OCI-LY7 (cell line): ENCODE data around the gene CCNK. TPM values are rescaled to one million over a fixed set of nuclear protein-coding genes. Genes with fewer than 3 reads are reported as not detected.

ENCODE experiments used
- BruUV-seq: library from RNA; stranded (reverse); fragments of 400-500 nt; replicated peaks from 2 replicates; lab custom pipeline; 2021; lab: Mats Ljungman, UMichigan
- CTCF ChIA-PET: fragments of 300-600 bp; sonication (Branson Sonifier 250); formaldehyde crosslinking; loops from one replicate; lab custom pipeline; 2022; ENCODE audit warnings: antibody characterized with exemption; ENCODE audit not compliant: unreplicated experiment; lab: Charles Lee
- POLR2A ChIA-PET: fragments of 300-600 bp; sonication (Branson Sonifier 250); formaldehyde crosslinking; loops from one replicate; lab custom pipeline; 2022; ENCODE audit warnings: antibody characterized with exemption; lab: Charles Lee
- DNase-seq: peaks from one replicate; pipeline ENCODE4 v3.0.0-alpha.2; 2015; ENCODE audit warnings: low spot score
- H2AFZ ChIP-seq: fragments of 200-600 bp; sonication (generic), shearing (Covaris generic); 2 replicates; pipeline ENCODE4 v1.6.1; 2014; ENCODE audit warnings: mild to moderate bottlenecking, antibody characterized with exemption, low read length, moderate library complexity
- H3K27ac ChIP-seq: fragments of 200-600 bp; sonication (generic); 2 replicates; pipeline ENCODE4 v1.5.1; 2014; ENCODE audit warnings: mixed run types, low read depth, mild to moderate bottlenecking, moderate library complexity, low read length, inconsistent platforms; ENCODE audit not compliant: poor library complexity, severe bottlenecking
- H3K36me3 ChIP-seq: fragments of 200-600 bp; sonication (generic); 2 replicates; pipeline ENCODE4 v1.6.1; 2014; ENCODE audit warnings: mild to moderate bottlenecking, antibody characterized with exemption, low read length, moderate library complexity, mixed read lengths; ENCODE audit not compliant: insufficient read depth
- H3K4me1 ChIP-seq: fragments of 200-600 bp; sonication (generic); 2 replicates; pipeline ENCODE4 v1.5.1; 2014; ENCODE audit warnings: mild to moderate bottlenecking, low read length; ENCODE audit not compliant: insufficient read depth, poor library complexity, severe bottlenecking
- H3K4me2 ChIP-seq: fragments of 200-600 bp; sonication (generic); 2 replicates; pipeline ENCODE4 v1.6.1; 2014; ENCODE audit warnings: mild to moderate bottlenecking, low read length
- H3K4me3 ChIP-seq: fragments of 200-600 bp; sonication (generic); 2 replicates; pipeline ENCODE4 v1.5.1; 2014; ENCODE audit warnings: mild to moderate bottlenecking, low read depth, low read length; ENCODE audit not compliant: poor library complexity, severe bottlenecking
- H3K79me2 ChIP-seq: fragments of 200-600 bp; sonication (generic); 2 replicates; pipeline ENCODE4 v1.6.1; 2016; ENCODE audit warnings: low read depth, mild to moderate bottlenecking, low read length, moderate library complexity, mixed read lengths; ENCODE audit not compliant: insufficient read depth
- H3K9me2 ChIP-seq: fragments of 200-600 bp; sonication (generic); 2 replicates; pipeline ENCODE4 v1.6.1; 2016; ENCODE audit warnings: mild to moderate bottlenecking, low read length, mixed read lengths; ENCODE audit not compliant: insufficient read depth
- H3K9me3 ChIP-seq: fragments of 200-600 bp; sonication (generic); 2 replicates; pipeline ENCODE4 v1.6.1; 2014; ENCODE audit warnings: mild to moderate bottlenecking, mixed run types, low read length, mixed read lengths
- H4K20me1 ChIP-seq: fragments of 200-600 bp; sonication (generic); 2 replicates; pipeline ENCODE4 v1.6.1; 2014; ENCODE audit warnings: mild to moderate bottlenecking, antibody characterized with exemption, low read length, moderate library complexity, mixed read lengths; ENCODE audit not compliant: insufficient read depth
- EZH2phosphoT487 ChIP-seq: fragments of 200-600 bp; sonication (generic); IDR thresholded peaks from 2 replicates; pipeline ENCODE4 v1.6.1; 2018; ENCODE audit warnings: low read depth, borderline replicate concordance, mild to moderate bottlenecking, mixed run types, antibody characterized with exemption, low read length, moderate library complexity, mixed read lengths
- intact Hi-C: fragments of 100-400 bp; cut with micrococcal nuclease; formaldehyde crosslinking; loops from one replicate; pipeline ENCODE4 v1.10.0; 2022; ENCODE audit not compliant: unreplicated experiment
- total RNA-seq, 2 experiments: library from RNA; depleted of rRNA in 1 of 2; stranded (reverse); fragments of >200 nt in 1 of 2; shearing (Covaris generic) in 1 of 2; gene quantifications; 2 replicates each; pipeline ENCODE4 v1.2.3, GENCODE V29; 2014 to 2022
- TF ChIP-seq, protein P1 (sequence below): fragments of 200-600 bp; sonication (generic); conservative IDR thresholded peaks from 2 replicates; pipeline ENCODE4 v1.5.1; 2014; ENCODE audit warnings: mild to moderate bottlenecking, antibody characterized with exemption, low read length, moderate library complexity, mixed read lengths

The CCNK gene
- total RNA-seq, 2 experiments from 2014 or later: 25.1 to 69.0 TPM

DNA sequence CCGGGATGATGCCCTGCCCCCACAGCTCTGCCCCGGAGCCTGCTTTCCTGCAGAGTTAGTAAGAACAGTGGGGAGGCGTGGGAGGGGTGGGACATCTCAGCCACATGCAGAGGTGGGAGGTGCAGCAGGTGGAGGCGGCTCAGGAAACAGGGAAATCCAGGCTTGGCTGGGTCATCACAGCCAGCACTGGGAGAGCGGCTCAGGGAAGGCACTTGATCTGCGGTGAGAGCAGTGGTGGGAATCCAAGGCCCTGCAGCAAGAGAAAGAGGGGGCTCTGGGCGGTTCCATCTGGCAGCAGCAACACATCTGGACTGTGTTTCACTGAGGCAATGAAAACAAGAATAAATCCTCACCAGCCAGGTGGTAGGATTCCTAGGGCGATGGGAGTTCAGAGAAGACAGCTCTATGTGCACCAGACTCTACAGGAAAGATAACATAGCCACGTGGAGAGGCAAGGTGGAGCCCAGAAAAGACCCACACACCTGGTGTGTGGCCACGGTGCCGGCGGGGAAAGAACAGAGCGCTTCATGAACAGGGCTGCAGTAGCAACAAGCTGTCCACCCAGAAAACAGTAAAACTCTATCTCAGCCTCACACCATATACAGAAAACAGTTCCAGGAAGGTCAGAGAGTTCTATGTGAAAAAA is 65.1 kb downstream of the CCNK start:
- no peak overlapping the region for H2AFZ ChIP-seq
- ChIA-PET CTCF (no interaction called here), POLR2A (no interaction called here)
- no peak overlapping the region for H3K4me2 ChIP-seq
- no peak for DNase-seq
- no peak overlapping the region for H3K4me3 ChIP-seq
- no peaks in the 10 kb centered on the region for H3K9me2 ChIP-seq
- peaks cover 9% of the 10 kb centered on the region for H4K20me1 ChIP-seq
- H3K27ac ChIP-seq: no peak overlapping the region
- no peaks in the 10 kb centered on the region for H3K4me1 ChIP-seq
- no peaks in the 10 kb centered on the region for H3K36me3 ChIP-seq
- no peak for TF ChIP-seq EZH2phosphoT487
- TF ChIP-seq, protein P1, sequence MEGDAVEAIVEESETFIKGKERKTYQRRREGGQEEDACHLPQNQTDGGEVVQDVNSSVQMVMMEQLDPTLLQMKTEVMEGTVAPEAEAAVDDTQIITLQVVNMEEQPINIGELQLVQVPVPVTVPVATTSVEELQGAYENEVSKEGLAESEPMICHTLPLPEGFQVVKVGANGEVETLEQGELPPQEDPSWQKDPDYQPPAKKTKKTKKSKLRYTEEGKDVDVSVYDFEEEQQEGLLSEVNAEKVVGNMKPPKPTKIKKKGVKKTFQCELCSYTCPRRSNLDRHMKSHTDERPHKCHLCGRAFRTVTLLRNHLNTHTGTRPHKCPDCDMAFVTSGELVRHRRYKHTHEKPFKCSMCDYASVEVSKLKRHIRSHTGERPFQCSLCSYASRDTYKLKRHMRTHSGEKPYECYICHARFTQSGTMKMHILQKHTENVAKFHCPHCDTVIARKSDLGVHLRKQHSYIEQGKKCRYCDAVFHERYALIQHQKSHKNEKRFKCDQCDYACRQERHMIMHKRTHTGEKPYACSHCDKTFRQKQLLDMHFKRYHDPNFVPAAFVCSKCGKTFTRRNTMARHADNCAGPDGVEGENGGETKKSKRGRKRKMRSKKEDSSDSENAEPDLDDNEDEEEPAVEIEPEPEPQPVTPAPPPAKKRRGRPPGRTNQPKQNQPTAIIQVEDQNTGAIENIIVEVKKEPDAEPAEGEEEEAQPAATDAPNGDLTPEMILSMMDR: no peak
- intact Hi-C loops: no loop called here
- no TSS peak for BruUV-seq
- no peaks in the 10 kb centered on the region for H3K9me3 ChIP-seq
- no peaks in the 10 kb centered on the region for H3K79me2 ChIP-seq

DNA sequence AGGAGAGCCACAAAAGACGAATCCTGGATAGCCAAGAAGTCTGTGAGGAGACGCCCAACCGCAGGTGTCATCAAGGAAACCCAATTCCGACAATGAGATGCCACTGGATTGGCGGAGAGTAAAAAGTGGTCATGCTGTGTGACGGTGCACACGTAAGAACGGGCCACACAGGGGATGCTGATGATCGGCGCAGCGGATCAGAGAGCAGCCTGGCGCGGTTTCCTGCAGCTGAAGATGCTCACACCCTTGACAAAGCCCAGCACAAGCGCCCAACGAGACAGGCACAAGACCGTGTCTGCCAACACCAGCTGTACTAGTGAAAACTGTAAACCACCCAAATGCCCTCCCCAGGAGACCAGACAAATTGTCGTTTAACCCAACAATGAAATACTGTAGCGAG is 67.0 kb downstream of the CCNK start:
- no peak overlapping the region for H3K4me2 ChIP-seq
- no peak for DNase-seq
- H2AFZ ChIP-seq: no peak overlapping the region
- intact Hi-C loops: no loop called here
- no peaks in the 10 kb centered on the region for H3K4me1 ChIP-seq
- H3K27ac ChIP-seq: no peak overlapping the region
- ChIA-PET POLR2A (no interaction called here), CTCF (no interaction called here)
- peaks cover 9% of the 10 kb centered on the region; the same call in 1 of the 2 replicates for H4K20me1 ChIP-seq
- no TSS peak for BruUV-seq
- TF ChIP-seq EZH2phosphoT487: no peak
- TF ChIP-seq, protein P1: no peak
- H3K4me3 ChIP-seq: no peak overlapping the region
- no peaks in the 10 kb centered on the region for H3K79me2 ChIP-seq
- H3K36me3 ChIP-seq: no peaks in the 10 kb centered on the region
- no peaks in the 10 kb centered on the region for H3K9me2 ChIP-seq
- H3K9me3 ChIP-seq: no peaks in the 10 kb centered on the region

DNA sequence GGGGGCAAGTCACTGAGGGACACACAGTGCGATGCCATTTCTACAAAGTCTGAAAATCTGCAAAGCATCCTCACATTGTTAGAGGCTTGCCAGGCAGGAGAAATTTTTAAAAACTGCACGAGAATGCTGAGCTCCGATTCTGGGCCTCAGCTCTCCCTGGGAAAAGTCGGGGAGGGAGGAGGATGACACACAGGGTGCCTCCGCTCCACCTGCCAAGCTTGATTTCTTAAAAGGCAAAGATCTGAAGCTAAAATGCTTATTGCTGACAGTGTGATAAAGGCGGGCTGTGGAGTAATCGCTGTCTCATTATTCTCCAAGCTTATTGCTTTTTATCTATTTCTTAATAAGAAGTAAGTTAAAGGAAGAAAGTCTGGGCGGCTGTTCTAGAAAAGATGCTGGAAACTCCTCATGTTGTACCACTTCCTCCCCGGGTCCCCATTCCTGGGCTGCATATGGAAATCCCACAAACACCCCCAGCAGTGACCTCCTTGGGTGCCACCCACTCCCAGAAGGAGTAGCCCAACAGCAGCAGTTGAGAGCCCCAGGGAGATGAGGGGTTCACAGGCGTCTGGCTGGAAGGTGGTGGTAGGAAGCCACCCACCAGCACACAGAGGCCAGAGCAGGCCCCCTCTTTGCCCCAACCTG is 67.8 kb downstream of the CCNK start:
- ChIA-PET POLR2A (no interaction called here), CTCF (no interaction called here)
- Histone ChIP-seq H3K4me3 (no peak overlapping the region), H3K27ac (no peak overlapping the region), H4K20me1 (peaks cover 9% of the 10 kb centered on the region; the same call in 1 of the 2 replicates), H3K79me2 (no peaks in the 10 kb centered on the region), H2AFZ (no peak overlapping the region), H3K36me3 (no peaks in the 10 kb centered on the region), H3K9me2 (no peaks in the 10 kb centered on the region), H3K4me2 (no peak overlapping the region), H3K4me1 (no peaks in the 10 kb centered on the region), H3K9me3 (no peaks in the 10 kb centered on the region)
- BruUV-seq: no TSS peak
- intact Hi-C loops: no loop called here
- DNase-seq: no peak
- TF ChIP-seq EZH2phosphoT487: no peak
- TF ChIP-seq, protein P1: no peak
